ENCODE results near the gene NOL12.
"Not testable (repeated sequence)": the region's sequence is repeated elsewhere in the genome, so short reads cannot be mapped to it uniquely, and the experiment has no call there.

The NOL12 gene

GRCh38 chr22:37686002-37686982 is at the start of gene NOL12:
TSS of gene NOL12 (plus strand) at chr22:37686343. CDS start at chr22:37686393, 50 bp downstream.
- DNase-seq, result peak; percentile 58 to 86

- no peak for DNase-seq
Observed at GRCh38 chr22:37636949-37637273, 49.2 kb upstream of the NOL12 start.

- no peak for DNase-seq
Observed at GRCh38 chr22:37638391-37639069, 47.6 kb upstream of the NOL12 start.

GRCh38 chr22:37639070-37639760 is 46.9 kb upstream of the NOL12 start, which contains the start of gene SH3BP1:
TSS of gene SH3BP1 (plus strand) at chr22:37639669. CDS start at chr22:37639788, 119 bp downstream.
- no peak for DNase-seq

- peak in 1 of 2 donors; percentile 32 for DNase-seq
Observed at GRCh38 chr22:37639771-37640590, 46.2 kb upstream of the NOL12 start.

GRCh38 chr22:37640591-37641560 is 45.3 kb upstream of the NOL12 start:
- no peak for DNase-seq

- no peak for DNase-seq
Observed at GRCh38 chr22:37641561-37641949, 44.6 kb upstream of the NOL12 start.

- peak; percentile 59 to 61 for DNase-seq
Observed at GRCh38 chr22:37643225-37643847, 42.8 kb upstream of the NOL12 start.

- no peak for DNase-seq
Observed at GRCh38 chr22:37647317-37647716, 38.8 kb upstream of the NOL12 start.

- DNase-seq, result no peak
Observed at GRCh38 chr22:37647928-37648327, 38.2 kb upstream of the NOL12 start.

GRCh38 chr22:37650463-37651136 is 35.5 kb upstream of the NOL12 start:
- DNase-seq, result no peak

GRCh38 chr22:37654563-37655251 is 31.4 kb upstream of the NOL12 start:
- DNase-seq, result no peak

GRCh38 chr22:37655252-37655563 is 30.9 kb upstream of the NOL12 start:
- no peak for DNase-seq

GRCh38 chr22:37656583-37656982 is 29.6 kb upstream of the NOL12 start:
- not testable (repeated sequence) for DNase-seq

GRCh38 chr22:37657590-37658132 is 28.5 kb upstream of the NOL12 start:
- DNase-seq, result no peak

- peak; percentile 95 to 99 for DNase-seq
Observed at GRCh38 chr22:37658133-37659065, 27.7 kb upstream of the NOL12 start, which contains the start of gene PDXP. TSS of gene PDXP (plus strand) at chr22:37658723. CDS start at chr22:37658783, 60 bp downstream.

GRCh38 chr22:37659066-37659896 is 26.9 kb upstream of the NOL12 start:
- no peak for DNase-seq
